ENCODE data around the gene ACSS1. TPM values are rescaled to one million over a fixed set of nuclear protein-coding genes. Genes with fewer than 3 reads are reported as not detected.
A peak's percentile ranks its signal among the peaks of the same experiment; 100 is the strongest.
"Not testable (repeated sequence)": the region's sequence is repeated elsewhere in the genome, so short reads cannot be mapped to it uniquely, and the experiment has no call there.

The ACSS1 gene
- total RNA-seq, 2 experiments from 2014 or later = 38.3 to 40.3 TPM

DNA sequence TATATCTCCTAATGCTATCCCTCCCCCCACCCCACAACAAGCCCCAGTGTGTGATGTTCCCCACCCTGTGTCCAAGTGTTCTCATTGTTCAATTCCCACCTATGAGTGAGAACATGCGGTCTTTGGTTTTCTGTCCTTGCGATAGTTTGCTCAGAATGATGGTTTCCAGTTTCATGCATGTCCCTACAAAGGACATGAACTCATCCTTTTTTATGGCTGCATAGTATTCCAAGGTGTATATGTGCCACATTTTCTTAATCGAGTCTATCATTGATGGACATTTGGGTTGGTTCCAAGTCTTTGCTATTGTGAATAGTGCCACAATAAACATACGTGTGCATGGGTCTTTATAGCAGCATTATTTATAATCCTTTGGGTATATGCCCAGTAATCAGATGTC lies 56.6 kb downstream of the ACSS1 start:
- H3K4me3 Mint-ChIP-seq, H3K9me3 Mint-ChIP-seq, H3K4me1 Mint-ChIP-seq, CTCF ChIA-PET, POLR2A ChIA-PET, H3K27ac Mint-ChIP-seq, DNase-seq: not testable (repeated sequence)
- Mint-ChIP-seq H3K27me3 (peaks cover 12% of the 10 kb centered on the region), H3K36me3 (ENCODE audit: low read depth) (peaks cover 16% of the 10 kb centered on the region)

DNA sequence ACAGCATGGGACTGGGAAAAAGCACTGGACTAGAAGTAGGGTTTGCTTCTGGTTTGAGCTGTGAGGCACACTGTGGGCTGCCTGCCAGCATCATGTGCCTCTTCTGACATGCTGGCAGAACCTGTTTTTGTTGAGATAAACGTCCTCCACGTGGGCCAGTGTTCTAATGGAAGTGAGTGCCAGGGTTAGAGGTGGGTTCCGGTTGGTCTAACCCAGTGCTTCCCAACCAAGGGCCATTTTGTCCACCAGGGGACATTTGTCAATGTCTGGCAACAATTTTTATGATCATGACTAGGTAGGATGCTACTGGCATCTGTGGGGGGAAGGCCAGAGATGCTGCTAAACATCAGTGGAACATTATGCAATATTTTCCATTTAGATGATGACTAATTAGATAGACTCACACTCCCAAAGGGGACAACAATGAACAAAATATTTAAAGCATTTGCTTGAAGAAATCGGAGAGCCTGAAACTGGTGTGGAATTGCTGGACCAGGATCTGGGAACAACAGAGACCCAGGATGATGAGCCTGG lies 57.6 kb downstream of the ACSS1 start:
- Mint-ChIP-seq H3K9me3 (no peaks in the 10 kb centered on the region), H3K27me3 (peaks cover 16% of the 10 kb centered on the region), H3K4me3 (no peak overlapping the region), H3K4me1 (no peaks in the 10 kb centered on the region), H3K36me3 (ENCODE audit: low read depth) (peaks cover 12% of the 10 kb centered on the region), H3K27ac (no peak overlapping the region)
- ChIA-PET CTCF (interaction anchor here (1.2 kb wide), 1 partner anchor 65 kb away, joined by 4 read pairs; no protein-coding TSS in a partner anchor), POLR2A (no interaction called here)
- no peak for DNase-seq

DNA sequence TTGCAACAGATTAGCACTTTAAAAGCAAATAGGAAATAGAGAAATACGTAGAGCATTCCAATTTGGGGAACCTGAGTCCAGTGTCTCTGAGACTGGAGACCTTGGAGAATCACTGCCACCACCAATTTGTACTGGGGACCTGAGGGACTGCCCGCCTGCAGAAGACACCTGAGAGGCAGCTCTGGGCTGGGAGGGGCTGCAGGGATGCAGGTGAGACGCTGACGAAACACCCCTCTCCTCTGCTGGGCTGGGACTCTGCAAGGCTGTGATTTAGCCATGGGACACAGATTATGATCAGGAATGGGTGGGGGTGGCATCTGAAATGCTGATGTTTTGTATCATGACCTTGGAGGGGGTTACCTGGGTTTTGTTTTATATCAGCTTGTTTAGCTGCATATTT lies 58.4 kb downstream of the ACSS1 start:
- H3K27me3 Mint-ChIP-seq = peaks cover 16% of the 10 kb centered on the region
- peaks cover 6% of the 10 kb centered on the region for H3K4me1 Mint-ChIP-seq
- DNase-seq = no peak
- H3K4me3 Mint-ChIP-seq = no peak overlapping the region
- no peaks in the 10 kb centered on the region for H3K9me3 Mint-ChIP-seq
- POLR2A ChIA-PET = no interaction called here
- H3K27ac Mint-ChIP-seq = no peak overlapping the region
- CTCF ChIA-PET = interaction anchor here (1.2 to 1.6 kb wide), 2 partner anchors 63 to 65 kb away, joined by 3 to 4 read pairs; no protein-coding TSS in a partner anchor
- H3K36me3 Mint-ChIP-seq (ENCODE audit: low read depth) = peaks cover 12% of the 10 kb centered on the region

DNA sequence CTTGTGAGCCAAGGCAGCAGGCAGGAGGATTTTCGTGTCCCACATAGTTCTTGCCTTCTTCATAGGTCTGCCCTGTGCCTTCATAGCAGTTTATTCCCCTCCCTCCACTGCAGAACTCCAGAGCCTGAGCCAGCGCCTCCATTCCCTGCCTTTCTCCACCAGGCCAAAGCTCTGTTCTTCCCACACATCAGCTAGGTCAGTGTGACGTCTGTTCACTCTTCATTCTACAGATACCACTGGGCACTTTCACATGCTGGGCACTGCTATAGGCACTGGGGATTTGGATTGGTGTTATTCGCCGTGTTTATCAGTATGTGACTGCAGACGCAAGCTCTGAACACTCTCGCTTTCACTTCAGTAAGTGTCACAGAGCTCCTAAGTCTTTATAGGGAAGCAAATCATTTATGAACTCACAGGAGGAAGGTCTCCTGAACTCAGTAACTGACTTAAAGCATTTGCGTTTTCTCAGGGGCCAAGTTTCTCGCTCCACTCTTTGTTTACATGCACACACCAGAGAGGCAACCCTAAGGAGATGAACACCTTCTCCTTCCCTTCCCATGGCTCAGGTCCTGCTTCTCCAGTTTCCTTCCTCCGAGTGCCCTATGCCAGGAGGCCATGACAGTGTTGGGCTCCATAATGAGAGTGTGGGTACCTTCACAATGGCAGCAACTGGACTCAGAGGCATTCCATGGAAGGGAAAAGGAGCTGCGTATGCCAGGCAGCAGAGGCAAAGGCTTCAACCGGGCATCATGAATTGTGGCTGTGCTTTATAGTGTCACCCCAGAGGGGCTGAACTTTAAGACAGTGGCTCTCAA lies 59.1 kb downstream of the ACSS1 start:
- POLR2A ChIA-PET = no interaction called here
- Mint-ChIP-seq H3K27me3 (peaks cover 16% of the 10 kb centered on the region), H3K4me3 (no peak overlapping the region), H3K9me3 (no peaks in the 10 kb centered on the region), H3K36me3 (ENCODE audit: low read depth) (peaks cover 12% of the 10 kb centered on the region), H3K4me1 (peaks cover 12% of the 10 kb centered on the region), H3K27ac (no peak overlapping the region)
- DNase-seq = no peak
- CTCF ChIA-PET = interaction anchor here (1.2 to 1.6 kb wide), 2 partner anchors 64 to 66 kb away, joined by 3 to 4 read pairs; no protein-coding TSS in a partner anchor

DNA sequence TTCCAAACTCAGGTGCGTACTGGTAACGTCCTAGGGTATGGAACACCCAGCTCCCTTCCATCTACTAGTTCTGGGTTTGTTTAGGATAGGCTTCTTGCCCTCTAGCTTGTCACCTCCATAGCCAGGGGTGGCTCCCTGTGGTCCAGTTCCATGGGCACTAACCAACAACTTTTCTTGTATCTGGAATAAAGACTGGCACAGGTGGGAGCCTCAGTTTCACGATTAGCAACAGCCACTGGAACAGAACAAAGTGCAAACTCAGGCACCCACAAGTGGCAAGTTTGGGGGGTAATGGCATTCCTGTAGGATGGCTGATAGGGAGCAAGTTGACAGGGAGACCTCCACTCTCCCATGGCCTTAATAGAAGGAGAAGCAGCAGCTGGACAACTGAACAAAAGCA lies 59.8 kb downstream of the ACSS1 start:
- DNase-seq = no peak
- CTCF ChIA-PET = interaction anchor here (0.6 to 1.6 kb wide), 2 partner anchors 64 to 67 kb away, joined by 3 read pairs; no protein-coding TSS in a partner anchor
- H3K4me3 Mint-ChIP-seq = no peak overlapping the region
- peaks cover 18% of the 10 kb centered on the region for H3K4me1 Mint-ChIP-seq
- H3K27ac Mint-ChIP-seq = no peak overlapping the region
- peaks cover 12% of the 10 kb centered on the region for H3K36me3 Mint-ChIP-seq (ENCODE audit: low read depth)
- H3K27me3 Mint-ChIP-seq = peaks cover 16% of the 10 kb centered on the region
- H3K9me3 Mint-ChIP-seq = no peaks in the 10 kb centered on the region
- POLR2A ChIA-PET = no interaction called here

DNA sequence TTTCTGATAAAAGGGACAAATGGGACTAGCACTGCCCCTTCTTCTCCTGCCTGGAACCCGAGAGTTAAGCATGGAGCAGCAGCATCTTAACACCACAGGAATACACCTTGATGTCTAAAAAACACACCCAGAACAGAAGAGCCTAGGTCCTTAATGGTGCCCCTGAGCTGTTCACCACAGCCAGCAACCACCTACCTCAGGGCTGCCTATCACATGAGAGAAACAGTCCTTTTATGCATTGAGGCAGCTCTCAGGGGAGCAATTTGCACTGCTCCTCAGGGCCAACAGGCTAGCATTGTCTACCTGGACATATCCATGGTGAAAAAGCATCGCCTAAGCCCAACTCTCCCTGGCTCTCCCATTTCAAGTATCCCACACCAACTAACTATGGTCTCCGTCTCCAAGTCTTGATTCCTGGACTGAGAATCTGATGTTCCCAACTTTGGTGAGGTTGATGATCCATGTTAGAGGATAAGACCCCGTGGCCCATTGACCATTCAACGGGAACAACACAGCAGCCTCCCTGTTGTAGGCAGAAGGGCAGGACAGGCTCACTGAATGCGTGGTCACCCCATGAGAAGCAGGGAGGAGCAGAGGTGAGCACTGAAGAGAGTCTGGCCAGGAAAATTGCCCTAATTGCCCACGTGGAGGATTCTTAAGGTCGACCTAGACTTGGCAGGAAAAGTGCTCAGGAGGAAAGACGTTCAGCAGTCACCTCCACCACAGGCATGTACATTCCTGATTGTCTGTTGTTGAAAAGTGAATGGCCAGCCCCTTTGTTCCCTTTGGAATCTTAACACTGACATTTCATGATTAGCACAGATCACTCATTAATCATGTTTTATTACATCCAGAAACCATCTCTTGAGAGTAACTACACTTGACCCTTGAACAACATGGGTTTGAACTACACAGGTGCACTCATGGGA lies 61.2 kb downstream of the ACSS1 start:
- ChIA-PET CTCF (interaction anchor here (1.1 to 4.0 kb wide), 3 partner anchors 66 to 182 kb away, joined by 6 to 33 read pairs (median 14); no protein-coding TSS in a partner anchor), POLR2A (no interaction called here)
- H3K9me3 Mint-ChIP-seq = no peaks in the 10 kb centered on the region

DNA sequence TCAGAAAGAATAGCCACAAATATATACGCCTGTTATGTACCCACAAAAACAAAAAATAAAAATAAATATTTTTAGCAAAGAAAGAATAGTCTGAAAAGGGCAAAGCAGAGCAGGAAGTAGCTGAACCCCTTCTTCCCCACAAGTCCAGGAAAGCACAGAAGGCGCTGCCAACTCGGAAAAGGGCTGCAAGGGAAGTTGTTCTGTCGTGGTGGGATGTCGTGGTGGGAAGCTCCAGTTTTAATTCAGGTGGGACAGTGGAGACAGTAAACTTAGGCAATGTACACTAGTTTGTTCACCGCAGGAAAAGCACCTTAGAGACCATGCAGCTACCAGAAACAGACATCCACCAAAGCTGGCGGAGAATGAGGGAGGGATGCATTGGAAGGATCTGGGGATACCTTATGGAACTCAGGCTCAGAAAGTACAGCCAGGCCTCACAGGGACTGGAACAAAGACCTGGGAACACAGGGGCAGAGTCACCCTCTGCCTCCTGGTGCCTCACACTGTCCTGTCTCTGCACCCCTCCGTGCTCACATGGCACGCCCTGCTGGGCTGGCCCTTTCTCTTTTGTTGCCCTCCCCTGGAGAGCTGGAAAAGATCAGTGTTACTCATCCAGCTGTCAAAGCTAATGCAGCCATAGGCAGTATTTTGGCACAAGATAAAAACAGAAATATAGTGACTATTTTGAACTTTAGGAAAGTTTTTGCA lies 62.0 kb downstream of the ACSS1 start:
- DNase-seq = no peak
- H3K27ac Mint-ChIP-seq = no peak overlapping the region
- POLR2A ChIA-PET = interaction anchor here (2.5 kb wide), 1 partner anchor 70 kb away, joined by 6 read pairs; no protein-coding TSS in a partner anchor
- peaks cover 11% of the 10 kb centered on the region for H3K36me3 Mint-ChIP-seq (ENCODE audit: low read depth)
- no peak overlapping the region for H3K4me3 Mint-ChIP-seq
- CTCF ChIA-PET = interaction anchor here (1.0 to 4.0 kb wide), 7 partner anchors 62 to 798 kb away, joined by 3 to 33 read pairs (median 5); partner anchors contain the start of gene ACSS1
- H3K9me3 Mint-ChIP-seq = no peaks in the 10 kb centered on the region
- peaks cover 32% of the 10 kb centered on the region for H3K4me1 Mint-ChIP-seq
- H3K27me3 Mint-ChIP-seq = peaks cover 16% of the 10 kb centered on the region

More for the DNA sequence above, 61.2 kb downstream of the ACSS1 start:
- Mint-ChIP-seq H3K27me3 (peaks cover 16% of the 10 kb centered on the region), H3K4me1 (peaks cover 24% of the 10 kb centered on the region), H3K36me3 (ENCODE audit: low read depth) (peaks cover 7% of the 10 kb centered on the region), H3K27ac (no peak overlapping the region), H3K4me3 (no peak overlapping the region)
- no peak for DNase-seq

DNA sequence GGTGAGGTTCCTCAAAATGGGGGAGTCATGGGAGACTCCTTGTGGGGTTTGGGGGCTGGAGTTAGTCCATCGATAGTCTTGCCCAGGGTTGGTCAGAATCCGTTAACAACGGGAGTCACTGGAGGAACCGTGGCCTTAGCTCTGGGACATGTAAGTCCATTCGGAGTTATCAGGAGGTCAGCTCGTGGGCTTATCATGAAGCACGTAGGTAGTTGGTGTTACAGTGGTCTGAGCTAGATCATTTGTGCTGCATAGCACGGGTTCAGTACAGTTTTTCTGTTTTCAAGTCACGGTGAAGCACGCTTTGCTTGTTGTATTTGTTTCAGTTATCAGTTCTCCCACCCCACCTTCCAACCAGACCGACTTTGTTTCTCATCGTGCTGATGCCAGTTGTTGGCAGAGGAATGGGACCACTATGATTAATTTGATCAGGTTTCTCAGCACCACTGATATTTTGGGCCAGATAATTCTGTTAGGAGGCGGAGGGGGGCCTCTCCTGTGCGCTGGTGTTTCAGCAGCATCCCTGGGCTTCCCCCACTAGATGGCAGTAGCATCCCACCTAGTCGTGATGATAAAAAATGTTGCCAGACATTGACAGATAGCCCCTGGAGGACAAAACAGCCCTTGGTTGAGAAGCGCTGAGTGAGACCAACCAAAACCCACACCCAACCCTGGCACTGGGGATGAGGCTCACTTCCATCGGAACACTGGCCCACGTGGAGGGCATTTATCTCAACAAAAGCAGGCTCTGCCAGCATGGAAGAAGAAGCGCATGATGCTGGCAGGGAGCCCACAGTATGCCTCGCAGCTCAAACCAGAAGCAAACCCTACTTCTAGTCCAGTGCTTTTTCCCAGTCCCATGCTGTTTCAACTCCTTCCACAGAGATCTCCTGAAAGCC lies 63.2 kb downstream of the ACSS1 start:
- POLR2A ChIA-PET = interaction anchor here (1.0 to 2.5 kb wide), 4 partner anchors 46 to 71 kb away, joined by 3 to 6 read pairs (median 4); partner anchors contain the start of gene CST7
- CTCF ChIA-PET = interaction anchor here (0.8 to 4.0 kb wide), 17 partner anchors 45 to 797 kb away, joined by 3 to 33 read pairs (median 4); partner anchors contain the start of genes ACSS1, CST7 and GINS1
- peak; percentile 84 for DNase-seq
- Mint-ChIP-seq H3K36me3 (ENCODE audit: low read depth) (peaks cover 17% of the 10 kb centered on the region), H3K4me3 (no peak overlapping the region), H3K27me3 (peaks cover 16% of the 10 kb centered on the region), H3K9me3 (no peaks in the 10 kb centered on the region), H3K4me1 (peaks cover 43% of the 10 kb centered on the region), H3K27ac (no peak overlapping the region)

DNA sequence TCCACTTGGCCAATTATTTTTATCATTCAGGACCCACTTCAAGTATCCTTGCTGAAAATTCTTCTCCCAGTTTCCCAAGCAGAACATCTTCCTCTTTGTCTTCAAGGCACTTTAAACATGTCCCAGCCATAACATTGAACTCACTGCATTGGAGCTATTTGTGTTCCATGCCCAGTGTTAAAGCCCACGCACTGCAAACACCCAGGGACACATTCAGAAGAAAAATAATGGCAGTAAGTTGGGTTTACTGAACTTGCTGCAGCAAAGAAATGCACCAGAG lies 63.8 kb downstream of the ACSS1 start:
- no peaks in the 10 kb centered on the region for H3K9me3 Mint-ChIP-seq
- peaks cover 20% of the 10 kb centered on the region for H3K36me3 Mint-ChIP-seq (ENCODE audit: low read depth)
- H3K27me3 Mint-ChIP-seq = peaks cover 16% of the 10 kb centered on the region
- H3K4me1 Mint-ChIP-seq = peaks cover 48% of the 10 kb centered on the region
- peak overlapping the region; percentile 17 for H3K27ac Mint-ChIP-seq
- ChIA-PET POLR2A (interaction anchor here (0.9 to 2.5 kb wide), 5 partner anchors 45 to 71 kb away, joined by 3 to 6 read pairs (median 4); partner anchors contain the start of gene CST7), CTCF (interaction anchor here (0.8 to 4.0 kb wide), 14 partner anchors 45 to 414 kb away, joined by 3 to 33 read pairs (median 4); partner anchors contain the start of genes ACSS1, CST7 and GINS1)
- peak overlapping the region; percentile 2 for H3K4me3 Mint-ChIP-seq
- DNase-seq = no peak

DNA sequence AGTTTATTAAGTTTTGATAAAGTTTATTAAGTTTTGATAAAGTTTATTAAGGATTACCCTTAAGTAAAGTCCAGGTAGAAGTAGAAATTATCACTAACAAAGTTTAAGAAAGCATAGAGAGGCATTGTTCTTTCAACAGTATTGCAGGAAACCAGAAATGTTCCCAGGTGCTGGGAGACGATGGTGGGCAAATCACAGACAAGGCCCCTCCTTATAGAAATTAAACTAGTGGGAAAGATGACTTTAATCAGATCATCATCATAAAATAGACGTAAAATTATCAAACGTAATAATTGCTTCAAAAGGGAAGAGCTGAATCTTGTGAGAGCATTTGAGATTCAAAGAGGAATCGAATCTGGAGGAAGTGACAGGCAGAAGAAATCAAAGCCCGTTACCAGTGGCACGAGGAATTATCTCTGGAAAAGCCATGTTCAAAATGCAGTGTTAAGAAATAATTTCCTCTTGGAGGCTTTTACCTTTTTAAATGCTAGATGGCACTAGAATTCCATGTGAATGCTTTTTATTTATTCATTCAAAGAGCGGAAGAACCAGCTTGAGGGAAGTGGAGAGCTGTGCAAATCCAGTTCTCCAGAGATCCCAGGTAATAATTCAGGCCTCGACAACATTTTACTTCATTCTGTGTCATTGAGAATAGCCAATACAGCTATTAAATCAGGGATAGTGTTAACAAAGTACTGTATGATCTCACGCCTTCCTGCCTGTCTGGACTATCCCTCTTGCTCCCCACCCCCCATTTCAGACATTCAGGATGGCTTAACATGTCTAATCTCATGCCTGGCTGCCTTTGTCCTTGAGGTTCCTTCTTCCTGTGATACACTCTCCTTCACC lies 64.4 kb downstream of the ACSS1 start:
- peaks cover 24% of the 10 kb centered on the region for H3K36me3 Mint-ChIP-seq (ENCODE audit: low read depth)
- DNase-seq = no peak
- POLR2A ChIA-PET = interaction anchor here (0.7 to 2.5 kb wide), 13 partner anchors 11 to 414 kb away, joined by 3 to 13 read pairs (median 4); partner anchors contain the start of genes ACSS1, CST7 and GINS1
- CTCF ChIA-PET = interaction anchor here (0.8 to 4.0 kb wide), 15 partner anchors 44 to 414 kb away, joined by 3 to 33 read pairs (median 4); partner anchors contain the start of genes ACSS1, CST7 and GINS1
- H3K27ac Mint-ChIP-seq = peak overlapping the region; percentile 79
- peak overlapping the region; percentile 90 for H3K4me3 Mint-ChIP-seq
- peaks cover 10% of the 10 kb centered on the region for H3K27me3 Mint-ChIP-seq
- peaks cover 54% of the 10 kb centered on the region for H3K4me1 Mint-ChIP-seq
- no peaks in the 10 kb centered on the region for H3K9me3 Mint-ChIP-seq

Measured in activated CD4-positive, alpha-beta memory T cell treated with anti-CD3 and anti-CD28 coated beads, Interleukin-2, amount 10 ng/mL, durations not matched to agents 7 days and 5 days (primary cell).